Karpas-422 (cell line): ENCODE data around the gene NHSL1. TPM values are rescaled to one million over a fixed set of nuclear protein-coding genes. Genes with fewer than 3 reads are reported as not detected.
A peak's percentile ranks its signal among the peaks of the same experiment; 100 is the strongest.
"Not testable (repeated sequence)": the region's sequence is repeated elsewhere in the genome, so short reads cannot be mapped to it uniquely, and the experiment has no call there.

Experiments used
- DNase-seq: peaks from one replicate; pipeline ENCODE4 v3.0.0-alpha.2; 2015
- H2AFZ ChIP-seq: fragments of 200-600 bp; sonication (generic); 2 replicates; pipeline ENCODE4 v1.6.1; 2014; ENCODE audit warnings: antibody characterized with exemption, low read length, mixed read lengths
- H3K27ac ChIP-seq: fragments of 200-600 bp; sonication (generic); 2 replicates; pipeline ENCODE4 v1.5.1; 2014; ENCODE audit warnings: mild to moderate bottlenecking, low read length, moderate library complexity
- H3K27me3 ChIP-seq: fragments of 200-600 bp; sonication (generic); 2 replicates; pipeline ENCODE4 v1.6.1; 2014; ENCODE audit warnings: low read length, mixed read lengths
- H3K36me3 ChIP-seq: fragments of 200-600 bp; sonication (generic); 2 replicates; pipeline ENCODE4 v1.6.1; 2014; ENCODE audit warnings: low read length, mixed read lengths; ENCODE audit not compliant: insufficient read depth
- H3K4me1 ChIP-seq: fragments of 200-600 bp; sonication (generic); 2 replicates; pipeline ENCODE4 v1.6.1; 2014; ENCODE audit warnings: mild to moderate bottlenecking, low read length, mixed read lengths
- H3K4me2 ChIP-seq: fragments of 200-600 bp; sonication (generic); 2 replicates; pipeline ENCODE4 v1.6.1; 2014; ENCODE audit warnings: low read length, low read depth, mild to moderate bottlenecking; ENCODE audit not compliant: poor library complexity, severe bottlenecking
- H3K4me3 ChIP-seq: fragments of 200-600 bp; sonication (generic); 2 replicates; pipeline ENCODE4 v1.5.1; 2014; ENCODE audit warnings: mild to moderate bottlenecking, antibody characterized with exemption, low read length, mixed read lengths
- H3K79me2 ChIP-seq: fragments of 200-600 bp; sonication (generic); 2 replicates; pipeline ENCODE4 v1.6.1; 2014; ENCODE audit warnings: mild to moderate bottlenecking, low read length, mixed read lengths
- H3K9ac ChIP-seq: fragments of 200-600 bp; sonication (generic); 2 replicates; pipeline ENCODE4 v1.6.0; 2014; ENCODE audit warnings: low read length
- H3K9me2 ChIP-seq: fragments of 200-600 bp; sonication (generic), shearing (Covaris generic); replicated peaks from 2 replicates; pipeline ENCODE4 v1.6.0; 2014; ENCODE audit warnings: mild to moderate bottlenecking, low read length, moderate library complexity; ENCODE audit not compliant: insufficient read depth
- H3K9me3 ChIP-seq: fragments of 300-700, 200-600 bp; sonication (generic); 2 replicates; pipeline ENCODE4 v1.6.1; 2014; ENCODE audit warnings: low read length, mixed read lengths
- H4K20me1 ChIP-seq: fragments of 200-600 bp; sonication (generic); 2 replicates; pipeline ENCODE4 v1.6.1; 2014; ENCODE audit warnings: mild to moderate bottlenecking, antibody characterized with exemption, low read length, low read depth; ENCODE audit not compliant: insufficient read depth
- total RNA-seq: library from RNA; depleted of rRNA; stranded (reverse); fragments of >200 nt; shearing (Covaris generic); gene quantifications from 2 replicates; pipeline ENCODE4 v1.2.3, GENCODE V29; 2014; ENCODE audit warnings: low replicate concordance

Gene NHSL1
- total RNA-seq, 1 experiment from 2014 or later: 2.6 TPM

DNA sequence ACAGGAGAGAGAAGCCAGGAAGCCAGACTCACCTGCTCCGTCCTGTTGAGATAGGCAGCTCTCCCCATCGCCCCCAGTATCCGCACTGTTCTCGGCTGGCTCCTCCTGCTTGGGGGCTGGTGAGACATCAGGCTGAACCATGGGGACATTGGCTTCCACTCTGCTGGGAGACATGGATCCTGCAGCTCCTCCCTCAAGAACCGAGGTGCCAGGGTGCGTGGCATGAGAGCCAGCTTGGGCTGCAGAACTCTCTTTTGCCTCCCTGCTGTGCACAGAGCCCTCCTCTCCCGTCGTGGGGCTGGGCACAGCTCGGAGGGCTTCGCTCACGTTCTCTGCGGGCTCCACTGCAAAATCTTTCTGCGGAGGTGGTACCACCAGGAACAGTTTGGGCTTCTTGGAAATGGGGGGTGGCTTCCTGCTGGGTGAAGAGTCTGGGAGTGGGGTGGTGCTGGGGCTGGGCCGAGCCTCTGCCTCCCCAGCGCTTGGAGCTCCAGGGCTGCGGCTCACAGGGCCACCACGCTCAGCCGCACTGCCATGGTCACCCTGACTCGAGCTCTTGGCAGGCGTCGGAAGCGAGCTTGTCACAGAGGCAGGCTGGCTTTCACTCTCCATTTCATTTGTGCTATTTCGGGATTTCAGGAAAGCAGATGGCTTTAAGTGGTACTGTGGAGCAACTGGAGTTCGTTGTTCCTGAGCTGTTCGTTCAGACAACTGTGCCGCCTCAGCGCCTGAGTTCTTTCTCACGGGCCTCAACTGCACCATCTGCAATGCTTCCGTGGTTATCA, 68.7 kb downstream of the NHSL1 start:
- no peaks in the 10 kb centered on the region for H3K4me1 ChIP-seq
- H3K27ac ChIP-seq: no peak overlapping the region
- H3K36me3 ChIP-seq: no peaks in the 10 kb centered on the region
- no peak overlapping the region for H2AFZ ChIP-seq
- no peak for DNase-seq
- no peaks in the 10 kb centered on the region for H4K20me1 ChIP-seq
- no peaks in the 10 kb centered on the region for H3K79me2 ChIP-seq
- H3K9me2 ChIP-seq: no peaks in the 10 kb centered on the region
- no peak overlapping the region for H3K4me3 ChIP-seq
- H3K27me3 ChIP-seq: no peaks in the 10 kb centered on the region
- no peak overlapping the region for H3K4me2 ChIP-seq
- H3K9ac ChIP-seq: no peak overlapping the region
- no peaks in the 10 kb centered on the region for H3K9me3 ChIP-seq

DNA sequence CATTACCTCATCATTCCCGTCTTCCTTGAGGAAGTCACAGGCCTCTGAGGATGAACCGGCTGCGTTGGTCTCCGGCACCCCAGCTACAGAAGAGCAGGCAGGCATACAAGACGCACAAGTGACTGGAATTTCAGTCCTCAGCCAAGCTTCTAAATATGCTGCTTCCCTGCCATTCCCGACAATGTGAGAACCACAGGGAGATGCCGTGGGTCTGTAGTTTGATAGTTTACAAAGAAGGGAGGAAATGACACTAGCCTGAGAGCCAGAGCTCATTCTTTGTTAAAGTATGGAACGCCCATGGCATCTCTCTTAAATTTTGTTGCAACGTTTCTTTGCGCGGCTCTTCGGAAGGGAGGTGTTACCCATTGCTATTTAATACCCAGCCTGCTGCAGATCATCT, 69.5 kb downstream of the NHSL1 start:
- H3K79me2 ChIP-seq: no peaks in the 10 kb centered on the region
- H3K9me3 ChIP-seq: no peaks in the 10 kb centered on the region
- H3K4me3 ChIP-seq: no peak overlapping the region
- H3K27me3 ChIP-seq: no peaks in the 10 kb centered on the region
- no peak overlapping the region for H3K4me2 ChIP-seq
- no peak overlapping the region for H3K9ac ChIP-seq
- no peaks in the 10 kb centered on the region for H3K36me3 ChIP-seq
- no peak overlapping the region for H3K27ac ChIP-seq
- H2AFZ ChIP-seq: no peak overlapping the region
- H3K4me1 ChIP-seq: no peaks in the 10 kb centered on the region
- H3K9me2 ChIP-seq: no peaks in the 10 kb centered on the region
- H4K20me1 ChIP-seq: no peaks in the 10 kb centered on the region
- DNase-seq: no peak

DNA sequence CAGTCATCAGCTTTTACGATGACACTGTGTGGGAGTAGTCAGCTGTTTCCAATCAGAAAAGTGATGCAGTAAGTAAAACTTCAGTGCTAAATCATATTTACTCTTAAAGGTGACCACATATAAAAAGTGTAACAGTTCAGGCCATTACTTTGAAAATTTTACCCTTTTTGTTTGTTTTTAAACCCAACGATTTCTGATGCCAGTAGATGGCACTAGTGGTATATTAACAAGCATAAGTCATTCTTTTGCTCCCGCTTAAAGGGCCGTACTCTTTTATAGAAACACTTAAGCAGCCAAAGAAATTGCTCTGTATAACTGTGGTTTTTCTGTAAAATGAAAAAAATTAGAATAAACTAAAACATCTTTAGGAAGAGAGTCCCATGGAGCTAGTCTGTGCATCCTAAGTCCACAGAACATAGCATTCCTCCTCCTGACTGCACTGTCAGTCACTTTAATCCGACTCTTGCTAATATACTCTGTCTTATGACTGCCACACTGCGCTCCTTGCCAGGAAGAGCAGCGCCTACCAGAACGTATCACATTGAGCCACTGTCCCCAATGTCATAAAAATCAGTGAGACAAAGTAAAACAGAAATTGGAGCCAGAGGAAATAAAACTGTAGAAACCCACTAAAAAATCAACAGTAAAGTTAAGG, 70.2 kb downstream of the NHSL1 start:
- no peak overlapping the region for H3K4me2 ChIP-seq
- H4K20me1 ChIP-seq: no peaks in the 10 kb centered on the region
- no peaks in the 10 kb centered on the region for H3K9me2 ChIP-seq
- H3K36me3 ChIP-seq: no peaks in the 10 kb centered on the region
- H3K9me3 ChIP-seq: no peaks in the 10 kb centered on the region
- no peak overlapping the region for H2AFZ ChIP-seq
- peak; percentile 77 for DNase-seq
- no peak overlapping the region for H3K4me3 ChIP-seq
- H3K9ac ChIP-seq: no peak overlapping the region
- H3K27me3 ChIP-seq: no peaks in the 10 kb centered on the region
- no peak overlapping the region for H3K27ac ChIP-seq
- H3K79me2 ChIP-seq: no peaks in the 10 kb centered on the region
- no peaks in the 10 kb centered on the region for H3K4me1 ChIP-seq

DNA sequence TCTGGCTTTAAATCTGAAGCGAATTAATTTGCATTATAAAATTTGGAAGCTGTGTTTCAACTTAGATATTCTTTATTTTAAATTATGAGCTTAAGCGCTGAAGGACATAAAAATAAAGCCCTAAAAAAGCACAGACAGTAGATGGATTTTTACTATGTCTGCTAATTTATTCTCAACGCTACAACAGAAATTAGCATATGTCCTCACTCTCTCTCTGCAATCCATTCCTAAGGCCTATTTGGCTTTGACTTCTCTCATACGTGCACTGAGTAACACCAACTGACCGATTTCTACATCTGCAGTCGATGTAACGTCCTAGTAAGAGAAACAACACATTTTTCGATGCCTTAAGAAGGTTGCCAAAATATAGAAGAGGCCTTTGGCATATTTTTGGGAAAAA, 71.6 kb downstream of the NHSL1 start:
- H3K4me3 ChIP-seq: no peak overlapping the region
- H3K9me2 ChIP-seq: no peaks in the 10 kb centered on the region
- H3K4me1 ChIP-seq: no peaks in the 10 kb centered on the region
- H3K9ac ChIP-seq: no peak overlapping the region
- no peak overlapping the region for H3K27ac ChIP-seq
- no peak for DNase-seq
- no peak overlapping the region for H2AFZ ChIP-seq
- no peak overlapping the region for H3K4me2 ChIP-seq
- H3K27me3 ChIP-seq: no peaks in the 10 kb centered on the region
- H3K9me3 ChIP-seq: no peaks in the 10 kb centered on the region
- no peaks in the 10 kb centered on the region for H3K36me3 ChIP-seq
- H3K79me2 ChIP-seq: no peaks in the 10 kb centered on the region
- no peaks in the 10 kb centered on the region for H4K20me1 ChIP-seq

DNA sequence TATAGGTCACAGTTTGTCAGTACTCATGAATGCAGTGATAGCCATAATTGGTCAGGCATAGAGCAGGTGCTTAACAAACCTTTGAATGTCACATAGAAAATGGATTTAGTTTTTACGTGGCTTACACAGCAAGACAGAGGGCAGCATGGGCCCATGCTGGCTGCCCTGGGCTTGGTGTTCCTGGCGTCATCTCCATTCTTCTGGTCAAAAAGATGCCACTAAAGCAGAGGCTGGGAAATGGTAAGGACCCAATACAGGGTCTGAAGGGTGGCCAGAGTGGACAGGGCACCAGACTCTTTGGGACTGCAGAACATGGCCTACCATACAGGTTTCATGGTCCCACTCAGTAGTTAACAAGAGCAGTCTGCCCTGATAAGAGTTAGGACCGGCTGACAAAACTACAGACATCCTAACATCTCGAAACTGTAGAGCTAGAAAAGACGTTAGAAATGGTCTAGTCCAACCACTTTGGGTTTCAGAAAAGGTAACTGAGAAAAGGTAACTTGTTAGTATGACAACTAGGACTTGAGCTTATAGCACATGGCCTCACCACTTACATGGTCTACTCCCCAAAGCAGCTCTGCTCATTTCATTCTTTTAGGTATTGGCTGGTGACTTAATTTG, 72.7 kb downstream of the NHSL1 start:
- no peak for DNase-seq
- Histone ChIP-seq H3K9ac (no peak overlapping the region), H3K4me1 (no peaks in the 10 kb centered on the region), H3K4me3 (no peak overlapping the region), H3K9me3 (no peaks in the 10 kb centered on the region), H3K27ac (no peak overlapping the region), H3K36me3 (no peaks in the 10 kb centered on the region), H4K20me1 (no peaks in the 10 kb centered on the region), H3K79me2 (no peaks in the 10 kb centered on the region), H3K4me2 (no peak overlapping the region), H3K9me2 (no peaks in the 10 kb centered on the region), H2AFZ (no peak overlapping the region), H3K27me3 (no peaks in the 10 kb centered on the region)

DNA sequence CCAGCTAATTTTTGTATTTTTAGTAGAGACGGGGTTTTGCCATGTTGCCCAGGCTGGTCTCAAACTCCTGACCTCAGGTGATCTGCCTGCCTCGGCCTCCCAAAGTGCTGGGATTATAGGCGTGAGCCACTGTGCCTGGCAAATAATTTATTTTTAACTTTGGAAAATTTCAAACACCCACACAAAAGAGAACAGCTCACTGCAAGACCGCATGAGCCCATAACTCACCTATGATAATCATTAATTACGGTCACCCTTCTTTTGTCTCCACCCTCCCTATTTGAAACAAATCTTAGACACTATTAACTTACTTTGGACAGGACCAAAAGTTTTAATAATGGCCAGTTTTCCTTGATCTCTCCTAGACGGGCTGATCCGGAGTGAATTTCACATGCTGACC, 74.0 kb downstream of the NHSL1 start:
- H3K9me2 ChIP-seq, H3K79me2 ChIP-seq, H3K9ac ChIP-seq, H3K27me3 ChIP-seq, H3K27ac ChIP-seq, H3K4me2 ChIP-seq, H3K9me3 ChIP-seq, H4K20me1 ChIP-seq, H2AFZ ChIP-seq, DNase-seq, H3K4me1 ChIP-seq, H3K4me3 ChIP-seq, H3K36me3 ChIP-seq: not testable (repeated sequence)

DNA sequence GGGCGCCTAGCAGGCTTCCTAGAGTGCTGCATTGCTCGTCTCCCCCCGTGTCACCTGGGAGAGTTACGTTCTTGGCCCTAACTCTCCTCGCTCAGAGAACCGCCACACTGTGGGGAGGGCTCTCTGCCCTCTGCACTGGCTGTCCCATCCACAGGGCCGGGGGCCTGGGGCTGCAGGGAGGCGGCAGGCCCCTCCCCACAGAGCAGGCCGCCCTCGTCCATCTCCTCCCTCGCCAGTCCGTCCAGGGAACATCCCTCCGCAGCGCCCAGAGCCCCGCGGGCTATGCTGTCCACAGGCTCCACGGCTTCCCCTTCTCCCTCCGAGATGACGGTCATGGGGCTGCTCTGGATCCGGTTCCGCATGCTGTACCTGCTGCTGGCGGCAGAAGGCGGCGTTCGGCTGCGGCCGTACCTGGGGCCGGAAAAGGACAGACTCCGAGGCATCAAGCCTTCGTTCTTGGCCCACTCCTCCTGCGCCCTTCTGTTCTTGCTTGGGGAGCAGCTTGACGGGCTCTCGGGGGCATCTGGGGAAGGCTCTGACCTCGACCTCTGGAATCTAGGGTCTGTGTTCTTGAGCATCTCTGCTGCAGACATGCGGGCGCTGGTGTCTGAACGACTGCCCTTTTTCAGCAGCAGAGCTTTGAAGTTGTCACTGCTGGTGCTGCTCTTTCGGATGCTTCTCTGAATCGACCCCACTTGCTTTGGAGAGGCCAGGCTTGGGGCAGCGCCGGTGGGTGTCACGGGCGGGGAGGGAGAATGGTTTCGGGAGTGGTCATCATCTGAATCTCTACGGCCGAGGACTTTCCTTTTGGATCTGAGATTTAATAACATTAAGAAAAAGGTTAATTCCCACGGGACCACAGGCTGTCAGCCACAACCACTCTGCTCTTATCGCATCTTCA, 75.0 kb downstream of the NHSL1 start:
- Histone ChIP-seq H2AFZ (no peak overlapping the region), H3K36me3 (no peaks in the 10 kb centered on the region), H3K4me3 (no peak overlapping the region), H4K20me1 (no peaks in the 10 kb centered on the region), H3K27me3 (no peaks in the 10 kb centered on the region), H3K4me1 (no peaks in the 10 kb centered on the region), H3K79me2 (no peaks in the 10 kb centered on the region), H3K27ac (no peak overlapping the region), H3K9me3 (no peaks in the 10 kb centered on the region), H3K4me2 (no peak overlapping the region), H3K9me2 (no peaks in the 10 kb centered on the region), H3K9ac (no peak overlapping the region)
- DNase-seq: no peak

DNA sequence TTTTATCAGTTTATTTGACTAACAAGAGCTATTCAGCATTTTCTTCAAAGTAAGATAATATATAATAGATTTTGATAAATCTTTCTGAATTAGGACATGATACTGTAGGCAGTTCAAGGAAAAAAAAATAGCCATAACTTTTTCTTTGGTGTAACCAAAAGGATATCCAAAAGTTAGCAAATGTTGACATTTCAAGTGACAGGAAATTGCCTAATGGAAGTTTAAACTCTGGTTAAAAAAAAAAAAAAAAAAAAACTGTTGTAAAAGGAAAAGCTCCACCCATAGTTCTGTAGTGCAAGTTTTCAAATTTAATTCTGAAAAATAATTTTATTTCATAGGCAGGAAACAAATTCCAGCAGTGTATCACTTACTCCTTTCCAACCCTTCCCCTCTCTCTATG, 76.4 kb downstream of the NHSL1 start:
- no peaks in the 10 kb centered on the region for H3K79me2 ChIP-seq
- no peaks in the 10 kb centered on the region for H3K9me3 ChIP-seq
- H3K4me2 ChIP-seq: no peak overlapping the region
- no peak overlapping the region for H3K9ac ChIP-seq
- H3K9me2 ChIP-seq: no peaks in the 10 kb centered on the region
- no peak overlapping the region for H2AFZ ChIP-seq
- no peaks in the 10 kb centered on the region for H3K27me3 ChIP-seq
- no peaks in the 10 kb centered on the region for H4K20me1 ChIP-seq
- H3K27ac ChIP-seq: no peak overlapping the region
- no peak overlapping the region for H3K4me3 ChIP-seq
- H3K4me1 ChIP-seq: no peaks in the 10 kb centered on the region
- DNase-seq: no peak
- H3K36me3 ChIP-seq: no peaks in the 10 kb centered on the region
